Mucosa of rectum (tissue), 2 donors: Measurements from ENCODE around the gene EXOSC9.

Experiments used
- H3K27ac ChIP-seq, 2 donors: one replicate each; pipeline ENCODE4 v1.7.0; 2013; ENCODE audit warnings: inconsistent platforms in 2 of 2, low read depth in 2 of 2, low read length in 2 of 2
- H3K27me3 ChIP-seq, 2 donors: one replicate each; pipeline ENCODE4 v1.7.0; 2013; ENCODE audit warnings: low read length in 2 of 2; ENCODE audit not compliant: control insufficient read depth in 2 of 2, insufficient read depth in 2 of 2
- H3K36me3 ChIP-seq, 2 donors: one replicate each; pipeline ENCODE4 v1.7.0; 2013; ENCODE audit warnings: low read length in 2 of 2; ENCODE audit not compliant: control insufficient read depth in 2 of 2, insufficient read depth in 2 of 2
- H3K4me1 ChIP-seq, 2 donors: one replicate each; pipeline ENCODE4 v1.7.0; 2013; ENCODE audit warnings: low read length in 2 of 2, mild to moderate bottlenecking in 1 of 2; ENCODE audit not compliant: control insufficient read depth in 2 of 2, insufficient read depth in 2 of 2
- H3K4me3 ChIP-seq, 2 donors: one replicate each; pipeline ENCODE4 v1.7.0; 2013; ENCODE audit warnings: low read length in 2 of 2
- H3K9ac ChIP-seq, 2 donors: one replicate each; pipeline ENCODE4 v1.7.0; 2013; ENCODE audit warnings: low read length in 2 of 2, low read depth in 1 of 2, mild to moderate bottlenecking in 1 of 2
- H3K9me3 ChIP-seq, 2 donors: one replicate each; pipeline ENCODE4 v1.7.0; 2013; ENCODE audit warnings: low read length in 2 of 2; ENCODE audit not compliant: control insufficient read depth in 2 of 2
- donor health status: healthy.
- donor health status: Normal muscosa, but diverticular disease.

Gene EXOSC9

GRCh38 chr4:121822047-121822446 lies 20.9 kb downstream of the EXOSC9 start:
- no peak overlapping the region for H3K9ac ChIP-seq
- H3K9me3 ChIP-seq = no peaks in the 10 kb centered on the region

GRCh38 chr4:121822796-121823504 lies 21.8 kb downstream of the EXOSC9 start:
- Histone ChIP-seq H3K27ac (peak overlapping the region in 1 of 2 donors; percentile 16), H3K9me3 (no peaks in the 10 kb centered on the region), H3K4me1 (peaks cover 3 to 7% of the 10 kb centered on the region in 2 donors), H3K36me3 (peaks cover 5 to 7% of the 10 kb centered on the region in 2 donors), H3K4me3 (peak overlapping the region; percentile 77 to 92), H3K27me3 (no peaks in the 10 kb centered on the region), H3K9ac (peak overlapping the region; percentile 52 to 81)

More at GRCh38 chr4:121822047-121822446, 20.9 kb downstream of the EXOSC9 start:
- H3K27ac ChIP-seq = no peak overlapping the region
- H3K36me3 ChIP-seq = peaks cover 9 to 13% of the 10 kb centered on the region in 2 donors
- H3K4me3 ChIP-seq = peak overlapping the region in 1 of 2 donors; percentile 92
- H3K4me1 ChIP-seq = peaks cover 3 to 7% of the 10 kb centered on the region in 2 donors
- H3K27me3 ChIP-seq = no peaks in the 10 kb centered on the region

GRCh38 chr4:121823505-121824170 lies 22.5 kb downstream of the EXOSC9 start, which contains the start of gene CCNA2:
Gene CCNA2, minus strand, starts transcription at chr4:121823883. Its CDS starts 255 bp downstream, at chr4:121823628.
- Histone ChIP-seq H3K9ac (peak within 1 kb of the TSS; percentile 77 to 81), H3K36me3 (peaks cover 3 to 5% of the 10 kb centered on the region in 2 donors), H3K27ac (peak within 1 kb of the TSS; percentile 68 to 74), H3K9me3 (no peaks in the 10 kb centered on the region), H3K4me1 (peaks cover 3 to 7% of the 10 kb centered on the region in 2 donors), H3K4me3 (peak within 1 kb of the TSS; percentile 77 to 92), H3K27me3 (no peaks in the 10 kb centered on the region)

- H3K9me3 ChIP-seq = no peaks in the 10 kb centered on the region
- peak overlapping the region; percentile 77 to 92 for H3K4me3 ChIP-seq
- peak overlapping the region; percentile 68 to 74 for H3K27ac ChIP-seq
- H3K36me3 ChIP-seq = peaks cover 3 to 5% of the 10 kb centered on the region in 2 donors
- H3K27me3 ChIP-seq = no peaks in the 10 kb centered on the region
- peak overlapping the region; percentile 77 to 81 for H3K9ac ChIP-seq
- peaks cover 3 to 7% of the 10 kb centered on the region in 2 donors for H3K4me1 ChIP-seq
Observed at GRCh38 chr4:121824171-121824527, 23.0 kb downstream of the EXOSC9 start.

GRCh38 chr4:121824950-121825349 lies 23.8 kb downstream of the EXOSC9 start:
- Histone ChIP-seq H3K4me3 (no peak overlapping the region), H3K27me3 (no peaks in the 10 kb centered on the region), H3K27ac (no peak overlapping the region), H3K9ac (no peak overlapping the region), H3K36me3 (peaks cover 3 to 7% of the 10 kb centered on the region in 2 donors), H3K9me3 (no peaks in the 10 kb centered on the region), H3K4me1 (peaks cover 3 to 7% of the 10 kb centered on the region in 2 donors)

- Histone ChIP-seq H3K4me1 (peaks cover 2 to 4% of the 10 kb centered on the region in 2 donors), H3K27me3 (no peaks in the 10 kb centered on the region), H3K36me3 (peaks cover 0 to 6% of the 10 kb centered on the region in 2 donors), H3K9me3 (no peaks in the 10 kb centered on the region), H3K9ac (no peak overlapping the region), H3K4me3 (no peak overlapping the region), H3K27ac (no peak overlapping the region)
Observed at GRCh38 chr4:121827853-121828252, 26.7 kb downstream of the EXOSC9 start.

- no peaks in the 10 kb centered on the region for H3K27me3 ChIP-seq
- peaks cover 0 to 8% of the 10 kb centered on the region in 2 donors for H3K36me3 ChIP-seq
- H3K4me3 ChIP-seq = no peak overlapping the region
Observed at GRCh38 chr4:121829511-121829910, 28.4 kb downstream of the EXOSC9 start.

GRCh38 chr4:121838136-121838535 lies 37.0 kb downstream of the EXOSC9 start:
- no peaks in the 10 kb centered on the region for H3K27me3 ChIP-seq
- H3K4me3 ChIP-seq = no peak overlapping the region
- H3K9me3 ChIP-seq = no peaks in the 10 kb centered on the region
- peaks cover 9 to 24% of the 10 kb centered on the region in 2 donors for H3K36me3 ChIP-seq
- H3K4me1 ChIP-seq = no peaks in the 10 kb centered on the region
- no peak overlapping the region for H3K9ac ChIP-seq
- no peak overlapping the region for H3K27ac ChIP-seq

More at GRCh38 chr4:121829511-121829910, 28.4 kb downstream of the EXOSC9 start:
- H3K9ac ChIP-seq = no peak overlapping the region
- no peaks in the 10 kb centered on the region for H3K9me3 ChIP-seq
- H3K27ac ChIP-seq = no peak overlapping the region
- no peaks in the 10 kb centered on the region for H3K4me1 ChIP-seq

- H3K9ac ChIP-seq = no peak overlapping the region
- no peaks in the 10 kb centered on the region for H3K4me1 ChIP-seq
- no peaks in the 10 kb centered on the region for H3K27me3 ChIP-seq
- H3K36me3 ChIP-seq = peaks cover 14 to 16% of the 10 kb centered on the region in 2 donors
- no peaks in the 10 kb centered on the region for H3K9me3 ChIP-seq
- no peak overlapping the region for H3K4me3 ChIP-seq
- H3K27ac ChIP-seq = no peak overlapping the region
Observed at GRCh38 chr4:121842862-121843261, 41.7 kb downstream of the EXOSC9 start.

- H3K36me3 ChIP-seq = peaks cover 14 to 19% of the 10 kb centered on the region in 2 donors
- no peak overlapping the region for H3K4me3 ChIP-seq
- H3K4me1 ChIP-seq = no peaks in the 10 kb centered on the region
- no peaks in the 10 kb centered on the region for H3K27me3 ChIP-seq
- H3K27ac ChIP-seq = no peak overlapping the region
- no peaks in the 10 kb centered on the region for H3K9me3 ChIP-seq
- no peak overlapping the region for H3K9ac ChIP-seq
Observed at GRCh38 chr4:121846662-121847061, 45.5 kb downstream of the EXOSC9 start.
